HEK293T (cell line): ENCODE measurements around the gene CHST3.

Source experiments
- ARNT ChIP-seq: fragments of 450-650 bp; IDR thresholded peaks from 2 replicates; pipeline ENCODE4 v1.6.1; 2017; ENCODE audit warnings: mild to moderate bottlenecking
- FOXA1 ChIP-seq: fragments of 450-650 bp; IDR thresholded peaks from 2 replicates; pipeline ENCODE4 v1.6.1; 2016; ENCODE audit warnings: mild to moderate bottlenecking
- NFRKB ChIP-seq: fragments of 450-650 bp; IDR thresholded peaks from 2 replicates; pipeline ENCODE4 v1.6.1; 2016; ENCODE audit warnings: mild to moderate bottlenecking, moderate library complexity
- ZNF384 ChIP-seq: fragments of 450-650 bp; IDR thresholded peaks from 2 replicates; pipeline ENCODE4 v1.6.1; 2016

DNA sequence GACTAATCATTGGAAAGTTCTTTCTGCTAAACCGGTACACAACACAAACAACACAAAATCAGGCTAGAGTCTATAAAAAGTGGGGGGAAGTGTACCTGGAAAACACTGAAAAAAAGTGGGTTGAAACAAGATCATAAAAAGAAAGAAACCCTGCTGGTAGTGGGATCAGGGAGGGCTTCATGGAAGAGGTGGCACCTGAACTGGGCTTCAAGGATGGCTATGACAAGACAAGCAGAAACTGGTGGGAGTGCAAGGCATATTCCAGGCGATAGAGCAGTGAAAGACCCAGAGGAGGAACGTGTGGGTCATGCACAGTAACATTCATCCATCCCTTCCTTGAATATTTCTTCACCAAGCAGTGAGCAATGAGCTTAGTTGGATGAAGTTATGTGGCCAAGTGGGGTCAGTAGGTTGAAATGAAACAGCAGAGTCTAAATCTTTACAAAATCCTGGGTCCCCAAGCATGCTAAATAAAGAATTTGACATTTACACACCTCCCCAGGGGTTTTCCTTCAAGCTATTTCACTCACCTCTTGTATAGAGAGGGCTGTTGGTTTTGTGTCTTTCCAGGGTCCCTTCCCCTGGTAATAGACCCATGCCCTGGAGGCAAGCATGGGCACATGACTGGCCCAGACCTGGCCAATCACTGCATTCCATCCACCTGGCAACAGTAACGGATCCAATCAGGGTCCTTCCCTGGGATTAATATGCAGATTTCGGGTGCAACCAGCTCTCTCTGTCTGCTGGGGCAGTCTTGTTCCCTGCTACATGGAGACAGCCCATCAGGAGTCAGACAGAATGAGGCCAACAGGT, 86.0 kb downstream of the CHST3 start:
- TF ChIP-seq ARNT (no peak), FOXA1 (no peak), NFRKB (no peak), ZNF384 (no peak)
